ENCODE measurements around the gene MCTP1. TPM values are rescaled to one million over a fixed set of nuclear protein-coding genes. Genes with fewer than 3 reads are reported as not detected.

Gene MCTP1
- total and polyA plus RNA-seq, 10 of the 15 experiments (the other 5 are each of a cell fraction or from before 2014, with no cell fraction given), result 12.6 to 45.9 (median 18.8) TPM

- intact Hi-C loops (cut with micrococcal nuclease; ENCODE audit: unreplicated experiment) (loop anchor here (1.0 to 5.0 kb wide), 4 partner anchors 112 to 326 kb away; partner anchors contain the start of genes KIAA0825 and SLF1), in situ Hi-C loops (cut with MboI) (no loop called here)
- DNase-seq (ENCODE audit: low read depth, low spot score) (no peak), FAIRE-seq (no peak), ATAC-seq (no peak)
- no peak overlapping the region for H2AFZ ChIP-seq (ENCODE audit: control insufficient read depth, low read depth, low read length)
- ChIA-PET CTCF (interaction anchor here (0.8 to 3.6 kb wide), 11 partner anchors 10 to 331 kb away, joined by 3 to 31 read pairs (median 5); no protein-coding TSS in a partner anchor), POLR2A (interaction anchor here (1.4 kb wide), 1 partner anchor 9 kb away, joined by 3 read pairs; no protein-coding TSS in a partner anchor), SMC1A (ENCODE audit: uncharacterized antibody, unreplicated experiment) (interaction anchor here (0.6 to 2.4 kb wide), 11 partner anchors 11 to 1046 kb away, joined by 3 to 11 read pairs (median 3); no protein-coding TSS in a partner anchor), RAD21 (ENCODE audit: unreplicated experiment) (interaction anchor here (1.1 to 1.9 kb wide), 5 partner anchors 19 to 327 kb away, joined by 4 to 22 read pairs (median 5); no protein-coding TSS in a partner anchor)
- H3K4me1 ChIP-seq (ENCODE audit: control insufficient read depth, insufficient read depth, low read length), result no peaks in the 10 kb centered on the region
- no peaks in the 10 kb centered on the region for H3K27me3 ChIP-seq (replicated peaks in 1 of 2; ENCODE audit: control insufficient read depth in 2 of 2, insufficient read depth in 2 of 2, low read length in 1 of 2)
- TF ChIP-seq RELB (IDR thresholded peaks at IDR 0.05; ENCODE audit: low read depth) (no peak), E4F1 (IDR thresholded peaks at IDR 0.05; ENCODE audit: borderline replicate concordance, partially characterized antibody) (no peak), RCOR1 (conservative IDR thresholded peaks at IDR 0.05; ENCODE audit: low read depth, low read length) (no peak), MTA3 (IDR thresholded peaks at IDR 0.05; ENCODE audit: borderline replicate concordance, low read length) (no peak), CREB1 (IDR thresholded peaks at IDR 0.05; ENCODE audit: low read depth) (no peak)
- H3K4me2 ChIP-seq (ENCODE audit: control insufficient read depth, insufficient read depth), result no peak overlapping the region
- H3K79me2 ChIP-seq (ENCODE audit: control insufficient read depth, insufficient read depth, low read length), result no peaks in the 10 kb centered on the region
- H3K27ac ChIP-seq (ENCODE audit: control insufficient read depth, insufficient read depth), result no peak overlapping the region
- no peaks in the 10 kb centered on the region for H4K20me1 ChIP-seq (ENCODE audit: control insufficient read depth, insufficient read depth)
- BruUV-seq (replicated peaks), result no TSS peak
- no peak overlapping the region for H3K4me3 ChIP-seq
- H3K9me3 ChIP-seq (replicated peaks; ENCODE audit: control insufficient read depth, insufficient read depth, low read length), result no peaks in the 10 kb centered on the region
- H3K36me3 ChIP-seq (ENCODE audit: control insufficient read depth in 2 of 2, insufficient read depth in 2 of 2, low read length in 1 of 2), result no peaks in the 10 kb centered on the region
- no peak overlapping the region for H3K9ac ChIP-seq (ENCODE audit: control insufficient read depth, insufficient read depth, low read length)
- 52% methylated on average over 1 of the region's 1 CpG for WGBS (ENCODE audit: insufficient coverage, insufficient replicate concordance, low lambda C conversion rate, missing lambda C conversion rate)
Observed at GRCh38 chr5:94850960-94851359, 433.9 kb downstream of the MCTP1 start.

All from GM12878 (cell line).